ENCODE results near the gene GSK3A.

GRCh38 chr19:42245231-42245630 lies 2.8 kb upstream of the GSK3A start:
- TF ChIP-seq CTCF (conservative IDR thresholded peaks at IDR 0.05; ENCODE audit: low read depth, low read length) = no peak
- TF ChIP-seq EZH2phosphoT487 (IDR thresholded peaks at IDR 0.05; ENCODE audit: borderline replicate concordance, low read length) = no peak
